Lower lobe of right lung (tissue), 2 donors: Measurements from ENCODE around the gene ANKMY1. TPM values are rescaled to one million over a fixed set of nuclear protein-coding genes. Genes with fewer than 3 reads are reported as not detected.

Experiments
- ATAC-seq, 2 donors: fragments of 200-7000 bp; cut with Tn5 transposase; one replicate each; pipeline ENCODE4 v1.9.1; 2020 to 2022; ENCODE audit warnings: mild to moderate bottlenecking in 2 of 2, moderate library complexity in 2 of 2
- DNase-seq: peaks from one replicate; pipeline ENCODE4 v3.0.0-alpha.2; 2020
- H3K27ac ChIP-seq: fragments of 200-600 bp; one replicate; pipeline ENCODE4 v1.8.0; 2022
- H3K27me3 ChIP-seq: fragments of 200-600 bp; one replicate; pipeline ENCODE4 v1.8.0; 2022; ENCODE audit warnings: low read depth
- H3K36me3 ChIP-seq: fragments of 200-600 bp; one replicate; pipeline ENCODE4 v1.8.0; 2022; ENCODE audit warnings: mild to moderate bottlenecking
- H3K4me1 ChIP-seq: fragments of 200-600 bp; one replicate; pipeline ENCODE4 v1.8.0; 2022
- H3K4me3 ChIP-seq: fragments of 200-600 bp; one replicate; pipeline ENCODE4 v1.8.0; 2022; ENCODE audit warnings: mild to moderate bottlenecking
- H3K9me3 ChIP-seq: fragments of 200-600 bp; one replicate; pipeline ENCODE4 v1.8.0; 2022
- intact Hi-C: fragments of 100-400 bp; cut with DNase I; formaldehyde crosslinking; loops from one replicate; pipeline ENCODE4 v1.11.0; 2022
- total RNA-seq: library from RNA; stranded (reverse); fragmentation: NEBNext Ultra II Directional; extraction: Animal tissue kit (Norgen Biotek cat#: 25700); gene quantifications from one replicate; pipeline ENCODE4 v1.2.1, GENCODE V29; 2021
- TF ChIP-seq, protein P1 (sequence below): fragments of 200-600 bp; IDR thresholded peaks from one replicate; pipeline ENCODE4 v1.8.0; 2022; ENCODE audit warnings: antibody characterized with exemption, mild to moderate bottlenecking
- donor health status: DM: no; HTN: yes; CAD: no; lungs with severe emphysema.

The ANKMY1 gene
- total RNA-seq, 1 donor from 2014 or later: 29.3 TPM

- Histone ChIP-seq H3K27me3 (peaks cover 39% of the 10 kb centered on the region), H3K9me3 (no peaks in the 10 kb centered on the region), H3K4me3 (peak overlapping the region; percentile 12), H3K27ac (no peak overlapping the region), H3K36me3 (no peaks in the 10 kb centered on the region), H3K4me1 (peaks cover 22% of the 10 kb centered on the region)
- DNase-seq: no peak
- intact Hi-C loops: no loop called here
- TF ChIP-seq, protein P1, sequence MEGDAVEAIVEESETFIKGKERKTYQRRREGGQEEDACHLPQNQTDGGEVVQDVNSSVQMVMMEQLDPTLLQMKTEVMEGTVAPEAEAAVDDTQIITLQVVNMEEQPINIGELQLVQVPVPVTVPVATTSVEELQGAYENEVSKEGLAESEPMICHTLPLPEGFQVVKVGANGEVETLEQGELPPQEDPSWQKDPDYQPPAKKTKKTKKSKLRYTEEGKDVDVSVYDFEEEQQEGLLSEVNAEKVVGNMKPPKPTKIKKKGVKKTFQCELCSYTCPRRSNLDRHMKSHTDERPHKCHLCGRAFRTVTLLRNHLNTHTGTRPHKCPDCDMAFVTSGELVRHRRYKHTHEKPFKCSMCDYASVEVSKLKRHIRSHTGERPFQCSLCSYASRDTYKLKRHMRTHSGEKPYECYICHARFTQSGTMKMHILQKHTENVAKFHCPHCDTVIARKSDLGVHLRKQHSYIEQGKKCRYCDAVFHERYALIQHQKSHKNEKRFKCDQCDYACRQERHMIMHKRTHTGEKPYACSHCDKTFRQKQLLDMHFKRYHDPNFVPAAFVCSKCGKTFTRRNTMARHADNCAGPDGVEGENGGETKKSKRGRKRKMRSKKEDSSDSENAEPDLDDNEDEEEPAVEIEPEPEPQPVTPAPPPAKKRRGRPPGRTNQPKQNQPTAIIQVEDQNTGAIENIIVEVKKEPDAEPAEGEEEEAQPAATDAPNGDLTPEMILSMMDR: no peak
- ATAC-seq: peak; percentile 52 to 55
These were observed 101.9 kb downstream of the ANKMY1 start for GRCh38 chr2:240455647-240456446.

GRCh38 chr2:240455272-240455646 is 102.5 kb downstream of the ANKMY1 start:
- Histone ChIP-seq H3K27ac (no peak overlapping the region), H3K27me3 (peaks cover 40% of the 10 kb centered on the region)
- intact Hi-C loops: no loop called here

DNA sequence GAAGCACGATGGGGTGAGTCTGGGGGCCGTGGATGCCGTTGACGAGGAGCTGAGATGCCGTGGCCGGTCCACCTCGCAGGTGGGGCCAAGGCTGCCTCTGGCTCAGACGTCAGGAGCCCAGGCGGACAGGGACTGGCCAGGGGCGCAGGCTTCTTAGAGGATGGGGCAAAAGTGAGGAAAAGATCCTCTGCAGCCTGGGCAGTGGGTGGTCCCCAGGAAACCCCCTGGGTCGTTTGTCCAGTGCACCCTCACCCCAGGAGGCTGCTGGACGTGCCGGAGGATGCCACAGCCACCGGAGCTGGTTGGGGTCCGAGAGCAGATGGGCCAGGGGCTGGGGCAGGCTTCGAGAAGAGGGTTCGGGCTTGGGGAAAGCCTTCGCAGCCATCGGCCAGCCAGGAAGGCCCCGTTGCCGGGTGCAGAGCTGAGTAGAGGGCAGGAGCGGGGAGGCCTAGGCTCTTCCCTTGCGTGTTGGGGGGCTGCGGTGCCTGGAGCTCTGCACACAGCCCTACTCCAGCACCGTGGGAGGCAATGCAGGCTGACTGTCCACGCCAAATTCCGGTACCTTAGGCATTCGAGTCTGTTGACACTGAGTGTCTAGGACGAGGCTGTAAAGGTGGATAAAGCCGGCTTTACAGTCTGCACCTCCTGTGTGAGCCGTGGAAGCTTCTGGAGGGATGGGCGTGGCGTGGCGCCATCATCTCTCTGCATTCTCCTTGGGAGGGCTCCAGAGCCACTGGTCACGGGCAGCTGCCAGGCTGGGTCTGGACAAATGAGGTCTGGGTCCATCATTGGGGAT is 103.5 kb downstream of the ANKMY1 start:
- intact Hi-C loops: no loop called here
- H3K27ac ChIP-seq: no peak overlapping the region
- H3K4me3 ChIP-seq: no peak overlapping the region
- no peaks in the 10 kb centered on the region for H3K9me3 ChIP-seq
- TF ChIP-seq, protein P1: no peak
- peaks cover 46% of the 10 kb centered on the region for H3K27me3 ChIP-seq
- ATAC-seq: no peak
- H3K4me1 ChIP-seq: peaks cover 22% of the 10 kb centered on the region
- no peak for DNase-seq
- H3K36me3 ChIP-seq: no peaks in the 10 kb centered on the region

More at GRCh38 chr2:240455272-240455646, 102.5 kb downstream of the ANKMY1 start:
- Histone ChIP-seq H3K9me3 (no peaks in the 10 kb centered on the region), H3K36me3 (no peaks in the 10 kb centered on the region), H3K4me3 (no peak overlapping the region), H3K4me1 (peaks cover 22% of the 10 kb centered on the region)
- DNase-seq: no peak
- TF ChIP-seq, protein P1: no peak
- ATAC-seq: no peak

- H3K27ac ChIP-seq: no peak overlapping the region
- DNase-seq (peak; percentile 31), ATAC-seq (no peak)
- H3K9me3 ChIP-seq: no peaks in the 10 kb centered on the region
- H3K36me3 ChIP-seq: no peaks in the 10 kb centered on the region
- H3K27me3 ChIP-seq: peaks cover 48% of the 10 kb centered on the region
- TF ChIP-seq, protein P1: no peak
- peaks cover 22% of the 10 kb centered on the region for H3K4me1 ChIP-seq
- H3K4me3 ChIP-seq: peak overlapping the region; percentile 11
- intact Hi-C loops: no loop called here
These were observed 104.2 kb downstream of the ANKMY1 start for GRCh38 chr2:240453461-240454105.

DNA sequence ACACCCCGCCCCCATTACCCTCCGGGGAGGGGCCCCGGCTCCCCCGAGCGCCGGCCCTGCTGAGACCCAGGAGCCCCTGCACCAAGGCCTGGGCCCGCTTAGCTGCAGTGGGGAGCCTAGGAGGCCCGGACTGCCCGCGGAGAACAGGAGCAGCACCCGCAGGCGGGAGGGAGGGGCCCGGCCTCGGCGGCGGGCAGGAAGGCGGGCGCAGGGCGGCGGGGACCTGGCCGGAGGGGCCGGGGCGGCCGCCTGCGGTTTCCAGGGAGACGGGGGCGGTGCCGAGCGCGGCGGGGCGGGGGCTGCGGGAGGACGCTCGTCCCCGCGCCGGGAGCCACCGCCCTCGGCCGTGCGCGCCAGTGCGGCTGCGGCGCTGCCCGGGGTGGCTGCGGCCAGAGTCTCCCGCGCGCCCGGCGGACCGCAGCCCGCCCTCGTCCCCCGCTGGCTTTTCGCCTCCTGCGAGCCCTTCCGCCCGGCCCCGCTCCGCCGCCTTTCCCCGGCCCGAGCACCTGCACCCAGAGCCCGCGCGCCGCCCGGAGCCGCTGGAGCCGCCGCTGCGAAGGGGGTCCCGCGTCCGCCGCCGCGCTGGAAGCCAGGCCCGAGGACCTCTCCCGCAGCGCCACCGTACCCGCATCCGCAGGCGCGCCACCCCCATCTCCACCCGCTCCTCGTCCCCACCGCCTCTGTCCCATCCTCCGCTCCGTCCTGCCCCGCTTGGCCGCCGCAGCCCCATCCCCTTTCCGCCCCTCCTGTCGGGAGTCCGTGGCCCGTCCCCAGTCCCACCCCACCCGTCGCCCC is 105.1 kb downstream of the ANKMY1 start:
- H3K4me1 ChIP-seq: peaks cover 22% of the 10 kb centered on the region
- H3K4me3 ChIP-seq: peak overlapping the region; percentile 58
- no peaks in the 10 kb centered on the region for H3K36me3 ChIP-seq
- DNase-seq (peak; percentile 74), ATAC-seq (peak; percentile 75 to 84)
- H3K27ac ChIP-seq: no peak overlapping the region
- peaks cover 53% of the 10 kb centered on the region for H3K27me3 ChIP-seq
- no peaks in the 10 kb centered on the region for H3K9me3 ChIP-seq
- intact Hi-C loops: no loop called here
- TF ChIP-seq, protein P1: no peak
